GM18505 (cell line): ENCODE results near the gene UBE2C.
"Not testable (repeated sequence)": the region's sequence is repeated elsewhere in the genome, so short reads cannot be mapped to it uniquely, and the experiment has no call there.

Experiments used
- ATAC-seq: cut with Tn5 transposase; IDR thresholded peaks from one replicate; pipeline ENCODE4 v1.9.1; 2021; ENCODE audit not compliant: unreplicated experiment
- POLR2A ChIP-seq: IDR thresholded peaks from 4 replicates; pipeline ENCODE4 v1.6.1; 2011; ENCODE audit warnings: borderline replicate concordance; ENCODE audit not compliant: insufficient read depth, insufficient read length; ENCODE audit errors: extremely low read depth

The UBE2C gene

GRCh38 chr20:45812157-45813005 is at the start of gene UBE2C:
Gene UBE2C, plus strand, starts transcription at chr20:45812644. Its CDS starts 52 bp downstream, at chr20:45812696.
- TF ChIP-seq POLR2A, result peak; percentile 53
- peak; percentile 96 for ATAC-seq

- not testable (repeated sequence) for ATAC-seq
Measured at GRCh38 chr20:45764618-45765282, 47.7 kb upstream of the UBE2C start.

GRCh38 chr20:45765307-45765875 is 47.1 kb upstream of the UBE2C start:
- no peak for TF ChIP-seq POLR2A
- ATAC-seq, result no peak

DNA sequence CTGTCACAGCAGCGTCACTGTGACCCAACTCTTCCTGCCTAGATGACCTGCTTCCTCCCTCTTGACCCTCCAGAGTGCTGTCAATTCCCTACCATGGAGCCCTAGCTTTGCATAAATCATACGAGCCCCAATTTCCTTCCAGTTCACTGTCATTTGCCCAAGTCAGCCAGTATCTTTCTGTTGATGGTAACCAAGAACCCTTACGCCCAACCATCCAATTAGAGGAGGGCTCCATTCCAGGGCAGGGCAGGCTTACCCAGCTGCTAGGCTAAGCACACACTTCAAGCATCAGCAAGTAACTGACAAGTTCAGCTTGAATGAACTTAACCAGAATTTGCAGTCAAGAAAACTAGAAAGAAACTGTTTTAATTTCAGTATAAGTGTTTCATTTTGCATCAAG is 46.5 kb upstream of the UBE2C start:
- no peak for TF ChIP-seq POLR2A
- no peak for ATAC-seq

GRCh38 chr20:45768479-45768878 is 44.0 kb upstream of the UBE2C start:
- TF ChIP-seq POLR2A, result no peak
- ATAC-seq, result no peak

- no peak for ATAC-seq
- no peak for TF ChIP-seq POLR2A
Measured at GRCh38 chr20:45771182-45771759, 41.2 kb upstream of the UBE2C start.

DNA sequence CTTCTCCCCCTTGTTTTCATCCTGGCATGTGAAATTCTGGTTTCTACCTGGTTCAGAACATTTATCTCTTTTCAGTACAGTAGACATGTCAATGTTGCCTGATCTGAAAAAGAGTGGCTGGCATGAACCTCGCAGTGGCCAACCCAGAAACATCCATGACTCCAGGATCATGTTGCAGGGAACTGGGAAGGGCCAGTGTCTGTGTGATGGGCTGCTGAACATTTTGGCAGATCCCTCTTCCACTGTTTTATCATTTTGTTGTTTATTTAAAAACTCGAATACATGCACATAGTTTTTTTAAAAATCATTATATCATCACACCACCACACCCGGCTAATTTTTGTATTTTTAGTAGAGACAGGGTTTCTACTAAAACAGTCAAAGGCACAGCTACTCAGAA is 39.8 kb upstream of the UBE2C start:
- no peak for TF ChIP-seq POLR2A
- ATAC-seq, result no peak

DNA sequence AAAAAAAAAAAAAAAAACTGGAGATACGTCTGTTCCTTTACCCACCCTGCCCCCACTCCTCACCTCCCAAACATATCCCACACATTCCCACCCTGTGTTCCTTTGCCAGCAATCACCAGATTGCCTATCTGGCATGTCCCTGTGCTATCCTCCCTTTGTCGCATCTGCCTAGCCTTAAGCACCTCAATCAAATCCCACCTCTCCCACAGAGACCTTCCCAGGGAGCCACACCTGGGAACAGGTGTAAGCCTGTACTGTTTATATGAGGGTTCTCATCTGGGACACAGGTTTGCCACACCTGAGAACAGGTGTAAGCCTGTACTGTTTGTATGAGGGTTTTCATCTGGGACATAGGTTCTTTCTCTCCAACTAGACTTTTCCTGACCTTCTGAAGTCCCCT is 37.5 kb upstream of the UBE2C start:
- no peak for TF ChIP-seq POLR2A

DNA sequence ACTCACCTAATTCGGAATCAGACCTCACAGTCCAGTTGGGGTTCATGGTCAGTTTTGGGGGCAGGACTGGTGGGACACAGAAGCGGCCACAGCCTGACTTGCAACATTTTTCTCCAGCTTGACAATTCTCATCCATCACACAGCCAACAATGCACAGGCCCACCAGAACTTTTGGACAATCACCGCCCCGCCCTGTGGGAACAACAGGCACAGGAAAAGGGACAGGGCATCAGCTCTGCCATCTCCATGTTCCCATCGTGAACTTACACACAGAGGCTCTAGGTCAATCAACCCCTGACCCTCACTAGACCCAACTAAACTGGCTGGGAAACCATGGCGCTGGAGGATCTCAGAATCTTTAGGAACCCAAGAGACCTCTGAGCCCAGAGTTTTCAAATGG is 37.0 kb upstream of the UBE2C start:
- ATAC-seq, result no peak
- no peak for TF ChIP-seq POLR2A

More for the DNA sequence above, 37.5 kb upstream of the UBE2C start:
- ATAC-seq, result no peak

DNA sequence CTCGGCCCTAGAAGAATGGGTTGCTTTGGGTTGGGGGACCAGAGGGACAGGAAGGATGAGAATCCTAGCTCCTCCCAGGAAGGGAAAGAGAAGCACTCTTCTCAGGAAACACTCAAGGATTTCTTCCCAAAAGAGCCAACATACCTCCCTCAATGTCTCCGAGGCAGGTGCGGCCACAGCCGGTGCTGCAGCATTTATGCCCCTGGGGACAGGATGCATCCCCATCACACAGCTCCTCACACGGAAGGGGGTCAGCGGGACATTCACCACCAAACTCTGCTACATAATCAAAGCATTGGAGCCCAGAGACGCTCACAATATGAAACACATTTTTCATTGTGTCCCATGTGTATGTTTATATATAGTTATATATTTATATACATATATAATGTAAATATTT is 35.5 kb upstream of the UBE2C start:
- no peak for ATAC-seq
- no peak for TF ChIP-seq POLR2A

- ATAC-seq, result no peak
- no peak for TF ChIP-seq POLR2A
Measured at GRCh38 chr20:45779011-45779915, 33.2 kb upstream of the UBE2C start.

DNA sequence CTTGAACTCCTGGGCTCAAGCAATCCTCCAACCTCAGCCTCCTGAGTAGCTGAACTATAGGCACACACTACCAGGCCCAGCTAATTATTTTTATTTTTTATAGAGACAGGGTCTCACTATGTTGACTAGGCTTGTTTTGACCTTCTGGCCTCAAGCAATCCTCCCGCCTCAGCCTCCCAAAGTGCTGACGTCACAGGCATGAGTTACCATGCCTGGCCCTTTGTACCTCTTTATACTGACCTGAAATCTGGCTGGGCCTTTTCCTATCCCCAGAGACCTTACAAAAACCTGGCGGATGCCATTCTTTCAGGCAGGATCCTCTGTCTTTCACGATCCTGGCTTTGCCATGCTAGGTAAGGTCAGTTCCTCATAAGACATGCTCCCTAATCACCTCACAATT is 32.3 kb upstream of the UBE2C start:
- no peak for ATAC-seq

GRCh38 chr20:45781391-45781931 is 31.0 kb upstream of the UBE2C start:
- no peak for TF ChIP-seq POLR2A
- ATAC-seq, result no peak

More for the DNA sequence above, 32.3 kb upstream of the UBE2C start:
- no peak for TF ChIP-seq POLR2A

GRCh38 chr20:45782890-45783289 is 29.6 kb upstream of the UBE2C start:
- ATAC-seq, result no peak
- TF ChIP-seq POLR2A, result no peak
